Non-pigmented ciliary epithelial cell (primary cell): ENCODE data around the gene TGM1.
A peak's percentile ranks its signal among the peaks of the same experiment; 100 is the strongest.

Experiments
- DNase-seq: peaks from one replicate; pipeline ENCODE4 v3.0.0-alpha.2; 2010; ENCODE audit warnings: low read depth

Gene TGM1

GRCh38 chr14:24262821-24263733 is at the start of gene TGM1:
Gene TGM1 (minus strand): TSS chr14:24263177. CDS start chr14:24262352, 825 bp downstream.
- no peak for DNase-seq

DNA sequence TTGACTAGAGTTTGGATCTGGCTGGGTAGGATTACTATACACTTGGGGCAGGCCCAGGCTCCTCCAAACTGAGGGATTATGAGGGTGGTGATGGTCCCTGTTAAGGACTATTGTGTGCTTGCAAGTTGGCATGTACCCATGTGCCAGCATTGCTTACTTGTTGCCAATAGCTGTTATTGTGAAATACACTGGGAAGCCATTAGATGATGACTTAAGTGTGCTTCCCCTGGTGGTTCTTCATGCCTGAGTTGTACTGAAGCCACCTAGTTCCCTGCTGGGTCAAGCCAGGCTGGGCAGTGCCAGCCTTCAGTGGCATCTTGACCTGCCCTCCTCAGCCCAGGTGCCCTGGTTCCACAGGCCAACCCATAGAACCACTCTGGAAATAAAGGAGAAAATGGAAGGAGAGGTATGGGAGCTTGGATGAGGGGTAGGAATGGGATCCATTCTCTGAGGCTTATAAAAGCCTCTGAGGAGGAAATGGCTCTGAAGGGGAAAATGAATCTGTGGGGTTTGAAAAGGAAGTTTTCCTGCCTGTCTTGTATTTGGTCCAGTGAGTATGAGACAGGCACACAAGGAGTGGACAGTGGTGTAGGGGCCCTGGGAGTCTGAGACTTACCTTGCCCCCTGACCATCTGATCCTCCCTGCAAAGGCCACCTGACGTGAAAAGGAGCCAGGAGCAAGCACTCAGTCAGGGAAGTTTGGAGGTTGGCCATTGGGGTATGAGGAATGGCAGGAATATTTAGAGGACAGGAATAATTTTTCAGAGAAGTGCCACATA is 49.0 kb upstream of the TGM1 start:
- no peak for DNase-seq

GRCh38 chr14:24310646-24311604 is 47.9 kb upstream of the TGM1 start, which contains the start of gene LTB4R:
Gene LTB4R (plus strand): TSS chr14:24311502. CDS start chr14:24315652, 4,150 bp downstream.
- peak; percentile 18 for DNase-seq

DNA sequence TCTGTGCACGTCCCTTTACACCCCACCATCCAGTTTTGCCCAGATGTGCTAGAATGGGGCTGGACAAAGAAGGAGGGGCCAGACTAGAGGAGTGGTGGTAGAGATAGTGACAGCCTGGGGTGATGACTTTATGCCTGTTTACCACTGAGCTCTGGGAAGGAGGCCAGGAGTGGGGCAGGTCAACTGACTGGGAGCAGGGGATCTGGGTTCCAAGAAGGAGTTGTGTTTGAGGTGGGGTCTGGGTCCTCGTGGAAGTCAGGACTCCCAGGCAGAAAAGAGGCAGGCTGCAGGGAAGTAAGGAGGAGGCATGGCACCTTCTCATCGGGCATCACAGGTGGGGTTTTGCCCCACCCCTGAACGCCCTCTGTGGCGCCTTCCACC is 47.3 kb upstream of the TGM1 start:
- DNase-seq: no peak

GRCh38 chr14:24309538-24310264 is 46.7 kb upstream of the TGM1 start, which contains the start of gene LTB4R2:
Gene LTB4R2 (plus strand): TSS chr14:24310140. CDS start chr14:24310665, 525 bp downstream.
- DNase-seq: no peak

GRCh38 chr14:24308342-24309124 is 45.6 kb upstream of the TGM1 start:
- no peak for DNase-seq

DNA sequence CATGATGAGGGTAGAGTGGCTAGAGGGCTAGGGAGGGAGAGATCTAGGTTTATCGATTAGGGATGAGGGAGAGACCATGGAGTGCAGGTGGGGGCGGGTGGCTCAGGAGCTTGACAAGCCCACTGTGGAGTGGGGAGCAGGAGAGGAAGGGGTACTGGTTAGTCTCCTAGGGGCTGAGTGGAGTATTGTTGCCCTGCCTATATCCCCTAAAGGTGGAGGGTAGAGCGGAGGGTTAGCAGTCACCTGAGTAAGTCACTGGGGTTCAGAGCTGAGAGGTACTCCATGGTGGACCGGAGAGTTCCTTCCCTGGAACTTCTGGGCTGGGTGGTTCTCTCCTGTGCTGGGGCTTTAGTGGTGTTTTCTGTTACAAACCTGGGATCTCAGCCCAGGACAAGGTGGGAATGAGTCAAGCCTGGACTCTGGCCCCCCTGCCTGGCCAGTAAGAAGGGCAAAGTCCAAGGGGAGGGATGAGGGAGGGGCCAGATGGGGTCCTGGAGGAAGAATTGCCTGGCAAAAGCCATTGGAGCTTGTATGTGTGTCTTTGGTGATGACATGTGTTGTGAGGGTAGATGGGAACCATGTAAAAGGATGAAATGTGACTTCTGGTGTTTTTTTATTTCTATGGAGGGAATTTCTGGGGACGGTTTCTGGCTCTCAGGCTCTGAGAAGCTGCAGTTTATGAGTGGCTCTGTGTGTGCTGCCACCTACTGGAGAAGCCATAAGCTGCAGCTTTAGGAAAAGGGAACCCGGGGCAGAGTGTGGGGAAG is 44.8 kb upstream of the TGM1 start, which contains the start of gene CIDEB:
Gene CIDEB, minus strand, starts transcription at position 403 of the 767 bp plus-strand sequence. Its CDS starts 119 bp downstream, at position 284.
- DNase-seq: no peak

- no peak for DNase-seq
These were observed 44.2 kb upstream of the TGM1 start for GRCh38 chr14:24307156-24307574.

DNA sequence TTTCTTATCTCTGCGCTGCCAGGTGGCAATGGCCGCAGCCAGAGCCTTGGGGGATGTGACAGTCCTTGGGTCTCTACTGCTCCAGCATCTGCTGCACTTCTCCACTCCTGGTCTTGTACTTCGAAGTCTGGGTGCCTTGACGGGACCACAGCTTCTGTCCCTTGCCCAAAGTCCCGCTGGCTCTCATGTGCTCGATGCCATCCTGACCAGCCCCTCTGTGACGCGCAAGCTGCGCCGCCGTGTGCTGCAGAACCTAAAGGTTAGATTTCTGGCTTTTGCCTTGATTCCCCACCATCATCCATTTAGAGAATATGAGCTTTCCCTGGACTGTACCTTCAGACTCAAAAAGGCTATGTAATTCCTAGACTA is 41.0 kb upstream of the TGM1 start:
- no peak for DNase-seq

GRCh38 chr14:24300326-24300980 is 37.5 kb upstream of the TGM1 start:
- no peak for DNase-seq

DNA sequence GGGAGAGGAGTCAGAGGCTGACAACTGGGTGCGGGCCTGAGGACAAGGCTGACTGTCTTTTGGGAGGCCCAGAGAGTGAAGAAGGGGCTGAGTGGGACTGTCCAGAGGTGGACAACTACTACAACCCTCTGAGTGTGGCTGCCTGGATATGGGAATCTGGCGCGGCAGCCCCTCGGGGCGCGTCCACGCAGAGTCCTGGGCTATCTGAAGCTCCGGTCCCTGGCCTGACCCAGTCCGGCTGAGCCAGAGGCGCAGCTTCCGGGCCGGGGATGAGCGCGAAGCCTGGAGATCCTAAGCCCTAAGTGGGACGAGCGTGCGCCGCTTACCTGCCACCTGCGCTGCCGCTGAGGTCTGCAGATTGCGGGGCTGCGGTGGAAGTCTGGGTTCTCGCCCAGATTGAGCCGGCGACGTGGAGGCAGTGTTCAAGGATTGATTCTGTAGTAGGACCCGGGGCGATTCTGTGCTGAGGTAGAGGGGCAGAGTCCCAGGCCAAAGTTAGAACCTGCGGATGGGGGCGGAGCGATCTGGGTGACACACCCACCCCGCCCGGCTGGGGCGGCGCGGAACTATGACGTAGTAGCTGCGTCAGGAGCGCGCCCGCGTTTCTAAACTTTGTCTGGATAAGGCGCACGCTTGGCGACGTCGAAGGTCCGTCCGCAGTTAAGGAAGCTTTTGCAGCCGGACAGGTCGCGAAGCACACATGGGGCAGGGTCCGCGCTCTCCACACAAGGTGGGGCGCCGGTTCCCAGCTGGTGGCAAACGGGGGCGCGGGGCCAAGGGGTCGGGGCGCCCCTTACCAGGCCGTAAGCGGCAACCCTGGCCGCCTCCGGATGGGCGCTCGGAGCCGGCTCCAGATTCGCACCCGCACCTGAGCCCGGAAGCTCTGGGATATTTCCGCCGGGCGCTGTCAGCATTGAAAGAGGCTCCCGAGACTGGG is 36.5 kb upstream of the TGM1 start, which contains the start of the genes DHRS1 and NOP9:
Gene DHRS1, minus strand, starts transcription at position 526 of the 937 bp plus-strand sequence. CDS start 674 bp downstream, outside the sequence.
Gene NOP9, plus strand, starts transcription at position 596 of the 937 bp plus-strand sequence. Its CDS starts 105 bp downstream, at position 701.
- peak; percentile 48 for DNase-seq

GRCh38 chr14:24298892-24299254 is 35.9 kb upstream of the TGM1 start:
- DNase-seq: peak; percentile 50

- no peak for DNase-seq
These were observed 34.4 kb upstream of the TGM1 start for GRCh38 chr14:24297190-24297964.

- peak; percentile 91 for DNase-seq
These were observed 33.6 kb upstream of the TGM1 start for GRCh38 chr14:24296341-24297157.

DNA sequence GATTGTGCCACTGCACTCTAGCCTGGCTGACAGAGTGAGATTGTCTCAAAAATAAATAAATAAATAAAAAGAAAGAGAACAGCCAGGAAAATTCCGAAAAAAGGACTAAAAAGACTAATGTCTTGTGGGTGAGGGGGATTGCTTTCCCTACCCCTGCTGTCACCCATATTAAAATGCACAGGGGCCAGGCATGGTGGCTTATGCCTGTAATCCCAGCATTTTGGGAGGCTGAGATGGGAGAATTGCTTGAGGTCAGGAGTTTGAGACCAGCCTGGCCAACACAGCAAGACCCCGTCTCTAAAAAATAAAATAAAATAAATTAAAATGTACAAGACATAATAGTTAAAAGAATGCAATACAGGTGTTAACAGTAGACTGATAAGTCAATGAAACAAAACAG is 30.5 kb upstream of the TGM1 start:
- DNase-seq: no peak
